ENCODE data around the gene AAMP.

The AAMP gene

GRCh38 chr2:218293715-218294429, 23.9 kb upstream of the AAMP start:
- no peak for DNase-seq (ENCODE audit: low read depth)

GRCh38 chr2:218292048-218293014, 22.4 kb upstream of the AAMP start, which contains the start of gene TMBIM1:
Gene TMBIM1, minus strand, starts transcription at chr2:218292503. Its CDS starts 10,362 bp downstream, at chr2:218282141.
- peak; percentile 64 for DNase-seq (ENCODE audit: low read depth)

- no peak for DNase-seq (ENCODE audit: low read depth)
Measured at GRCh38 chr2:218291318-218292047, 21.5 kb upstream of the AAMP start.

- no peak for DNase-seq (ENCODE audit: low read depth)
Measured at GRCh38 chr2:218290316-218291261, 20.7 kb upstream of the AAMP start.

- DNase-seq (ENCODE audit: low read depth): no peak
Measured at GRCh38 chr2:218289639-218290315, 19.8 kb upstream of the AAMP start.

- peak; percentile 71 for DNase-seq (ENCODE audit: low read depth)
Measured at GRCh38 chr2:218286570-218287459, 16.9 kb upstream of the AAMP start.

- no peak for DNase-seq (ENCODE audit: low read depth)
Measured at GRCh38 chr2:218285604-218286003, 15.7 kb upstream of the AAMP start.

- peak; percentile 40 for DNase-seq (ENCODE audit: low read depth)
Measured at GRCh38 chr2:218284106-218284811, 14.3 kb upstream of the AAMP start.

- DNase-seq (ENCODE audit: low read depth): no peak
Measured at GRCh38 chr2:218282173-218282991, 12.4 kb upstream of the AAMP start.

GRCh38 chr2:218281449-218281848, 11.5 kb upstream of the AAMP start:
- DNase-seq (ENCODE audit: low read depth): no peak

GRCh38 chr2:218280260-218280870, 10.4 kb upstream of the AAMP start:
- no peak for DNase-seq (ENCODE audit: low read depth)

GRCh38 chr2:218278531-218279360, 8.8 kb upstream of the AAMP start:
- no peak for DNase-seq (ENCODE audit: low read depth)

GRCh38 chr2:218277921-218278320, 8.0 kb upstream of the AAMP start:
- DNase-seq (ENCODE audit: low read depth): no peak

GRCh38 chr2:218276986-218277755, 7.2 kb upstream of the AAMP start:
- no peak for DNase-seq (ENCODE audit: low read depth)

- no peak for DNase-seq (ENCODE audit: low read depth)
Measured at GRCh38 chr2:218275371-218276072, 5.6 kb upstream of the AAMP start.
